Activated CD4-positive, CD25-positive, alpha-beta regulatory T cell treated with anti-CD3 and anti-CD28 coated beads, Interleukin-2, amount 50 U/mL, for 16 hours (primary cell): ENCODE measurements around the gene BTBD19.

Experiments used
- DNase-seq: peaks from one replicate; pipeline ENCODE4 v3.0.0-alpha.2; 2020; ENCODE audit warnings: low read depth, low spot score

The BTBD19 gene

DNA sequence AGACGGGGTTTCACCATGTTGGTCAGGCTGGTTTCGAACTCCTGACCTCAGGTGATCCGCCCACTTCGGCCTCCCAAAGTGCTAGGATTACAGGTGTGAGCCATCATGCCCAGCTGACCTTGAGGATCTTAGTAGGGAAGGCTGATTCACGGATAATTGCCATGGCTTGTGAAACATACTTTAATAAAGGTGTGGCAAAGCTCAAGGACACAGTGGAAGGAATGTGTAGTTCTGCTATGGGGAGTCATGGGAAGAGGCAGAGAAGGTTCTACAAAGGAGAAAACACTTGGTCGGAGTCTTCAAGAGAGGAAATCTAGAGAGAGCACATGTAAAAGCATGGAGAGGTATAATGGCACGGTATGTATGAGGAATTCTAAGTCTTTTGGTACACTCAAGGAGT lies 47.4 kb downstream of the BTBD19 start:
- DNase-seq: no peak

DNA sequence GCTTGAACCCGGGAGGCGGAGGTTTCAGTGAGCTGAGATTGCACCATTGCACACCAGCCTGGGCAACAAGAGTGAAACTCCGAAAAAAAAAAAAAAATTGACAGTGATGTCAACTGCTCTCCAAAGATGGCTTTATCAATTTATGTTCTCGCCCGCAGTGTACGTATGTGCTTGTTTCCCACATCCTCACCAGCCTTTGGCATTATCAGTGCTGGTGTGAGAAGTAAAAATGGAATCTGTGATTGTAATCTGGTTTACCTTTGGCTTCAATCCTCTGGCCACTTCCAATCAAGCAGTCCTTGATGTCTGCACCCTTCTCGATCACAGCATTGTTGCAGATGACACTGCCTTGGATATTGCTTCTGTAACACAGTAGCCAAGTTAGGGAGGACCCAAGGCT lies 49.1 kb downstream of the BTBD19 start:
- DNase-seq: no peak

DNA sequence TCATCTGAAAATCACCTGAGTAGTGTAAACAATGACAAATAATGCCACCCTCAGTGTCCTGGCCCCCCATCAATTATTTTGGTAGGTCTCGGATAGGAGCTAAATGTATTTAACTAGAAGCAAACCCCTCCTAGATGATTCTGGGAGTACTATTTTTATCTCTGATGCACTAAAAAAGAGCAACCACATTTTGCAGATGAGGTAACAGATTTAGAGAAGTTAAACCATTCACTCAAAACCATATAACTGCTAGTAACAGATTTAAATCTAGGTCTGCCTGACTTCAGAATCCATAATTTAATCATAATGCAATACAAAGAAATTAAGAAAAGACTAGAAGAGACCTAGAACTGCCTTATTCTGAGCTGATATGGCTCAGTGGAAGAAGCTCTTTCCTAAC lies 52.0 kb downstream of the BTBD19 start:
- DNase-seq: no peak

DNA sequence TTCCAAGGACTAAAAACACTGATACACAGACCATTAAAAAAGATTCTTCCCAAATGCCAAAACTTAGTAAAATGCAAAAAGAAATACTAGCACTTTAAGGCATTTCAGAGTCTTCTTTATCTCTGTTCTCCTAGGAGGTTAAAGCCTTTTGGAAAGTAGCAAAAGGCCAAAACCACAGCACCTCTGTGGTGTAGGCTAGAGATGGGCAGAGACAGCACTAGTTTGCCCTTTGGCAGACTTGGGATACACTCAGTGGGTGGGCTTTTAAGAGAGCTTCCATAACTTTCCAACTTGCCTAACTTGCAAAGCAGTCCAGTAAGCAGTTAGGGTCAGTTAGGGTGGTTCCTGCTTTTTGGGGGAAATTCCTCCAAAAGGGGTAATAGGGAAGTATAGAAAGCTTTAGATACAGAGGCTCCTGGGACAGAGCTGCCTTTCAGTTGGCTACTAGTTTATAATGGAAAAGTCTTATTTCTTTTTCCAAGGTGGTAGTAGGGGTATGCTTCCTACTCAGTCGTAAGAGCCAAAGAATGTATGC lies 52.6 kb downstream of the BTBD19 start:
- DNase-seq: no peak

DNA sequence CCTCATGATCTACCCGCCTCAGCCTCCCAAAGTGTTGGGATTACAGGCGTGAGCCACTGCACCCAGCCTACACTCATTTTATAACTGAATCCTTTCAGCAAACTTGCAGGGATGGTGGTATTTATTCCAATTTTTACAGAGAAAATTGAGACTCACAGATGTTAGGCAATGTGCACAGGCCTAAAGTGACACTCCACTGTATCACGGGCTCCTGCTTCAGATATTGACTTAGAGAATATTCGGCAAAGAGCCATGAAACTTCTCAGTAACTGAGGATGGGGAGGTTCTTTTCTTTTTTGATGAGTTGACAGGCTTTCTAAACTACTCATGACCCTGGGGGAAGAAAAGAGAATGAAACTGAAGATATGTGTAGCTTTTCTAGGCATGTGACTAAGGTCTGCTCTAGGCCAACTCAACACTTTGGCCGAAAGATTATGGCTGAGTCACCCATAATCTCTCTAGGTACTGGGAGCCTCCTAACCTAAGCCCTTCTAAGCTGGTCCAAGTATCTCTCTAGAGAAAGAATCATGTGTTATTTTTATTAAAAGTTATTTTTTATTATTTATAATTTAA lies 54.6 kb downstream of the BTBD19 start:
- no peak for DNase-seq
